Subcutaneous abdominal adipose tissue (tissue), 5 donors: ENCODE results near the gene NOP53.
A peak's percentile ranks its signal among the peaks of the same experiment; 100 is the strongest.
"Not testable (repeated sequence)": the region's sequence is repeated elsewhere in the genome, so short reads cannot be mapped to it uniquely, and the experiment has no call there.

ENCODE experiments used
- H3K27ac ChIP-seq: one replicate; pipeline ENCODE4 v1.7.0; 2013; ENCODE audit warnings: low read depth, mild to moderate bottlenecking, inconsistent platforms, low read length, moderate library complexity
- H3K27me3 ChIP-seq, 5 donors: one replicate each; pipeline ENCODE4 v1.7.0; 2013; ENCODE audit warnings: low read length in 5 of 5, inconsistent platforms in 1 of 5; ENCODE audit not compliant: control insufficient read depth in 5 of 5, insufficient read depth in 4 of 5
- H3K36me3 ChIP-seq, 5 donors: one replicate each; pipeline ENCODE4 v1.7.0; 2013; ENCODE audit warnings: low read length in 5 of 5; ENCODE audit not compliant: control insufficient read depth in 5 of 5, insufficient read depth in 5 of 5
- H3K4me1 ChIP-seq, 5 donors: one replicate each; pipeline ENCODE4 v1.7.0; 2013; ENCODE audit warnings: low read length in 5 of 5, mild to moderate bottlenecking in 3 of 5, moderate library complexity in 1 of 5; ENCODE audit not compliant: control insufficient read depth in 5 of 5, insufficient read depth in 5 of 5
- H3K4me3 ChIP-seq, 5 donors: one replicate each; pipeline ENCODE4 v1.7.0; 2013; ENCODE audit warnings: low read length in 5 of 5, low read depth in 1 of 5
- H3K9ac ChIP-seq, 5 donors: one replicate each; pipeline ENCODE4 v1.7.0; 2013; ENCODE audit warnings: low read length in 5 of 5, mild to moderate bottlenecking in 4 of 5, moderate library complexity in 3 of 5
- H3K9me3 ChIP-seq, 5 donors: one replicate each; pipeline ENCODE4 v1.7.0; 2013; ENCODE audit warnings: low read length in 5 of 5; ENCODE audit not compliant: control insufficient read depth in 5 of 5
- donor health status: healthy.
- donor health status: healthy.
- donor health status: healthy.
- donor health status: healthy.
- donor health status: healthy.

The NOP53 gene

DNA sequence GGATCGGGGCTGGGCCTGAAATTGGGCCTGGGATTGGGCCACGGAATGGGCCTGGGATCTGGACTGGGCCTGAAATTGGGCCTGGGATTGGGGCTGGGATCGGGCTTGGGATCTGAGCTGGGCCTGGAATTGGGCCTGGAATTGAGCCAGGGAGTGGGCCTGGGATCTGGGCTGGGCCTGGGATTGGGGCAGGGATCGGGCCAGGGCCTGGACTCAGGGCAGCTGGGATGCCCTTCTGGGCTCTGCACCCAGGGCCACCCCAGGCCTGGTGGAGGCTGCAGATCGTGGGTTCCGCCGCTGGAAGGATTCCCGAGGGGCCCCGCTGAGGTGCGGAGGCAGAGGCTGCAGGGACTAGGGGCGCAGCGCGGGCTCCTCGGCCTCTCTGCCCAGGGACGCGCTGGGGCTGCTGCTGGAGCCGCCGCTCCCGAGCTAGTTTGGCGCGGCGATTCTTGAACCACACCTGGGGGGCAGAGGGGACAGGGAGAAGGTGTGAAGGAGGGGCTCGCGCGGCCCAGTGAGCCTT is 57.2 kb downstream of the NOP53 start:
- Histone ChIP-seq H3K9ac (peak overlapping the region in 1 of 5 donors; percentile 51), H3K36me3 (no peaks in the 10 kb centered on the region), H3K27ac (no peak overlapping the region), H3K4me1 (no peaks in the 10 kb centered on the region), H3K9me3 (peaks cover 0 to 8% (median 0%) of the 10 kb centered on the region in 5 donors), H3K4me3 (no peak overlapping the region), H3K27me3 (peaks cover 0 to 10% (median 8%) of the 10 kb centered on the region in 5 donors)

- not testable (repeated sequence) for H3K9me3 ChIP-seq, H3K27me3 ChIP-seq, H3K36me3 ChIP-seq, H3K9ac ChIP-seq, H3K4me3 ChIP-seq, H3K27ac ChIP-seq, H3K4me1 ChIP-seq
Measured at GRCh38 chr19:47803148-47803547, 57.8 kb downstream of the NOP53 start.

DNA sequence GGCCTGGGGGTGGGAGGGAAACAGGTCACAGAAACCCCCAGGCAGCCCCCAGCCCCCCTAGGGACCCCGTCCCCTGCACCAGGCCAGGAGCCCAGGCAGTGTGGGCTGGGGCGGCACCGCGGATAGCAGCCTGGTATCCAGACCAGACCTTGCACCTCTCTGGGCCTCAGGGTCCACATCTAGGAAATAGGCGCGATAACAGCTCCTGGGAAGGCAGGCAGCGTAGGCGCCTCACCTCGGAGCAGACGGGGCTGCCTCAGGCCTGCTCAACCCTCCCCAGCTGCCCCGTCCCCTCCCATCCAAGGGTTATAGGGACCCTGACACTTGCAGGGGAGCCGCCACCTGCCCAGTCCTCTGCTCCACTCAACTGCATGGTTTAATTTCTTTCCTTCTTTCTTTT is 58.3 kb downstream of the NOP53 start:
- H3K9ac ChIP-seq, H3K4me3 ChIP-seq, H3K9me3 ChIP-seq, H3K27ac ChIP-seq, H3K27me3 ChIP-seq, H3K36me3 ChIP-seq, H3K4me1 ChIP-seq: not testable (repeated sequence)

DNA sequence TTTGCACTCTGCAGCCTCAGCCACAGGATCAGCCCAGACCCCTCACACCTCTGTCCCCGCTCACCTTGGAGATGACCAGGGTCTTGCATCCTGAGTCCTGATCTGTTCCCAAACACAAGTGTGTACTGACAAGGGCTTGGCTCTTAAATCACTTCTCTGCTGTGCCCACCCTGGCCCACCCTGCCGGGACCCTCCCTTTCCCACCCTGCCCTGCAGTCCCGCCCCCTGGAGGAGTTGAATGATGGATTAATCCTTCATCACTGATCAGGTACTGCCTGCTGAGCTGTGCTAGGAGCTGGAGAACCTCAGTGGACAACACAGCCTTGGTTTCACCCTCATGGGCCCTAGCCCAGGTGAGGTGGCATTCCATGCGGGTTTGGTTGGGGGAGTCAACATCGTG is 59.1 kb downstream of the NOP53 start, which contains the start of gene TPRX1:
TSS of gene TPRX1 (minus strand) at position 101 of the 400 bp plus-strand sequence. CDS start at position 89, 12 bp downstream.
- H3K36me3 ChIP-seq, H3K9me3 ChIP-seq, H3K9ac ChIP-seq, H3K27ac ChIP-seq, H3K4me3 ChIP-seq, H3K4me1 ChIP-seq, H3K27me3 ChIP-seq: not testable (repeated sequence)

GRCh38 chr19:47805313-47805712 is 60.0 kb downstream of the NOP53 start:
- peaks cover 0 to 8% (median 0%) of the 10 kb centered on the region in 5 donors for H3K9me3 ChIP-seq
- no peak overlapping the region for H3K9ac ChIP-seq
- no peak overlapping the region for H3K4me3 ChIP-seq
- no peaks in the 10 kb centered on the region for H3K27me3 ChIP-seq
- H3K4me1 ChIP-seq, result no peaks in the 10 kb centered on the region
- H3K36me3 ChIP-seq, result no peaks in the 10 kb centered on the region
- no peak overlapping the region for H3K27ac ChIP-seq

GRCh38 chr19:47806435-47806834 is 61.1 kb downstream of the NOP53 start:
- H3K27me3 ChIP-seq, result no peaks in the 10 kb centered on the region
- H3K4me3 ChIP-seq, result no peak overlapping the region
- no peak overlapping the region for H3K27ac ChIP-seq
- peaks cover 0 to 3% (median 0%) of the 10 kb centered on the region in 5 donors for H3K9me3 ChIP-seq
- H3K36me3 ChIP-seq, result no peaks in the 10 kb centered on the region
- H3K4me1 ChIP-seq, result no peaks in the 10 kb centered on the region
- no peak overlapping the region for H3K9ac ChIP-seq
